ENCODE data around the gene FMO3.

The FMO3 gene

DNA sequence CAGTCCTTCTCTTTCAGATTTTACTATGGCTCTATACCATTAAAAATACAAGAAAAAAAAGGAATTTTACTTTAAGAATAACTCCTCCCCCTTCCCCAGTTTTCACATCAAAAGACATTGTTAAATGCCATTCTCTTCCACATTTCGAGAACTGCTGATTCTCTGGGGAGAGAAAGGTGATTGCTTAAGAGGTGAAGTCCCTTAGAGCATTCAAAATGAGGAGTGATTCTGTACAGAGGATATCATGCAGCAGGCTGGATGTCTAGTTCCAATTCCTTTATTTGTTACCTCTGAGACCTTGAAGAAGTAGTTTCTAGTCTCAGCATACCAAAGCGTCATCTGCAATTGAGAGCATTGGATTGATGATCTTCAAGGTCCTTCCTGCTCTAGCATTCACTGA is 46.9 kb downstream of the FMO3 start:
- TF ChIP-seq SIN3A (IDR thresholded peaks at IDR 0.05; ENCODE audit: borderline replicate concordance, insufficient read depth, low read length) = no peak

DNA sequence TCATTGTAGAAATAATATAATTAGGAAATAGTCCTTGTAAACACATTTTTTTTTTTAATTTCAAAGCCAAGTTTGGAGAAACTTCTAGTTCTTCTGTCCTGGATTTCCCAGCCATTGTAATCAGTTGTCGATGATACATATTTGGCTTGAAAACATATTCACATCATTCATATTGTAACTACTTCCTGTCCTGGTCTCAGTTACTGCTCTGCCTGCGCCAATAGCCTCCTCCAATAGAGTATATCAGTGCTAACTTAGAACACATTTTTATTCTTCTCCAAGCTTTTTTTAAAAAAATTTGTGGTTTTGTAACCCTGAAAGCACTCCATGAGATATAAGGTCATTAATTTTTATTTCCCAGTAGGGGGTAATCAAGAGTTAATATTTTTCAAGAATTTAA is 48.3 kb downstream of the FMO3 start:
- TF ChIP-seq, protein P1, sequence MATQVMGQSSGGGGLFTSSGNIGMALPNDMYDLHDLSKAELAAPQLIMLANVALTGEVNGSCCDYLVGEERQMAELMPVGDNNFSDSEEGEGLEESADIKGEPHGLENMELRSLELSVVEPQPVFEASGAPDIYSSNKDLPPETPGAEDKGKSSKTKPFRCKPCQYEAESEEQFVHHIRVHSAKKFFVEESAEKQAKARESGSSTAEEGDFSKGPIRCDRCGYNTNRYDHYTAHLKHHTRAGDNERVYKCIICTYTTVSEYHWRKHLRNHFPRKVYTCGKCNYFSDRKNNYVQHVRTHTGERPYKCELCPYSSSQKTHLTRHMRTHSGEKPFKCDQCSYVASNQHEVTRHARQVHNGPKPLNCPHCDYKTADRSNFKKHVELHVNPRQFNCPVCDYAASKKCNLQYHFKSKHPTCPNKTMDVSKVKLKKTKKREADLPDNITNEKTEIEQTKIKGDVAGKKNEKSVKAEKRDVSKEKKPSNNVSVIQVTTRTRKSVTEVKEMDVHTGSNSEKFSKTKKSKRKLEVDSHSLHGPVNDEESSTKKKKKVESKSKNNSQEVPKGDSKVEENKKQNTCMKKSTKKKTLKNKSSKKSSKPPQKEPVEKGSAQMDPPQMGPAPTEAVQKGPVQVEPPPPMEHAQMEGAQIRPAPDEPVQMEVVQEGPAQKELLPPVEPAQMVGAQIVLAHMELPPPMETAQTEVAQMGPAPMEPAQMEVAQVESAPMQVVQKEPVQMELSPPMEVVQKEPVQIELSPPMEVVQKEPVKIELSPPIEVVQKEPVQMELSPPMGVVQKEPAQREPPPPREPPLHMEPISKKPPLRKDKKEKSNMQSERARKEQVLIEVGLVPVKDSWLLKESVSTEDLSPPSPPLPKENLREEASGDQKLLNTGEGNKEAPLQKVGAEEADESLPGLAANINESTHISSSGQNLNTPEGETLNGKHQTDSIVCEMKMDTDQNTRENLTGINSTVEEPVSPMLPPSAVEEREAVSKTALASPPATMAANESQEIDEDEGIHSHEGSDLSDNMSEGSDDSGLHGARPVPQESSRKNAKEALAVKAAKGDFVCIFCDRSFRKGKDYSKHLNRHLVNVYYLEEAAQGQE (IDR thresholded peaks at IDR 0.05; ENCODE audit: insufficient read depth in 1 of 2, low read depth in 2 of 2, low read length in 2 of 2) = no peak
- TF ChIP-seq SIN3A (IDR thresholded peaks at IDR 0.05; ENCODE audit: borderline replicate concordance, insufficient read depth, low read length) = no peak
- no peak for TF ChIP-seq FOXP2 (optimal IDR thresholded peaks at IDR 0.05; ENCODE audit: borderline replicate concordance, extremely low read depth, extremely low read length, insufficient read depth)

DNA sequence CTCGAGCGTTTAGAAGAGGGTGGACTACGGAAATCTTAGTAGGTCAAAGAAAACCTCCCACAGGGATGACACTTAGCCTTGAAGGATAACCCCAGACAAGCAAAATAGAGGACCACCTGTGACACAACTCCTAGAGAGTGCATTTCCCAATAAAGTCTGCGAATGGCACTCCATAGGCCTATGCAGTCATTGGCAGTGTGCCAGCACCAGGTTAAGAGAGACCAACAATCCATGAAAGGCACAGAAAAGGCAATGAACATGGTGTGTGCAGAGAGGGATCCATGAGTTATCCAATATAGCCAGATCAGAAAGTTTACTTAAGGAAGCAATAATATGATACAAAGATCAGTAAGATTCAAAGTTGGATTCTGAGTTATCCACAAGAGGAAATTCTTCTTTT is 49.2 kb downstream of the FMO3 start:
- TF ChIP-seq FOXP2 (optimal IDR thresholded peaks at IDR 0.05; ENCODE audit: borderline replicate concordance, extremely low read depth, extremely low read length, insufficient read depth) (no peak), SIN3A (IDR thresholded peaks at IDR 0.05; ENCODE audit: borderline replicate concordance, insufficient read depth, low read length) (no peak), POLR2AphosphoS5 (IDR thresholded peaks at IDR 0.05; ENCODE audit: low read depth, low read length) (no peak), TAF1 (IDR thresholded peaks at IDR 0.05; ENCODE audit: borderline replicate concordance, insufficient read depth, low read length) (no peak)
- TF ChIP-seq, protein P1 (IDR thresholded peaks at IDR 0.05; ENCODE audit: insufficient read depth in 1 of 2, low read depth in 2 of 2, low read length in 2 of 2) = no peak

DNA sequence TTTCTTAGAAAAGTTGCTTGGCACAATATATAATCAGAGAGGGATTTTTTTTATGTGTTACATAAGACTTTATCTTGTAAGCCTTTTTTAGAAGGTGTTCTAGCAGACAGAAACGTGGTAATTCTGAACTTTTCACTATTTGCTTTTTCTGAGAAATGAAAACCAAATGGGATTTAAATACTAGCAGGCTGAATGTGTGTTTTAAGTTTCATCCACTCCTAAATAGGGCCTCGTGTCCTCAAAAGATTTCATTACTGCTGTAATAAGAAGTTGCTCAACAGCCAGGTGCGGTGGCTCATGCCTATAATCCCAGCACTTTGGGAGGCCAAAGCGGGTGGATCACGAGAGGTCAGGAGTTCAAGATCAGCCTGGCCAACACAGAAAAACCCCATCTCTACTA is 49.7 kb downstream of the FMO3 start:
- TF ChIP-seq FOXP2 (optimal IDR thresholded peaks at IDR 0.05; ENCODE audit: borderline replicate concordance, extremely low read depth, extremely low read length, insufficient read depth) (no peak), POLR2AphosphoS5 (IDR thresholded peaks at IDR 0.05; ENCODE audit: low read depth, low read length) (no peak)
- TF ChIP-seq, protein P1 (IDR thresholded peaks at IDR 0.05; ENCODE audit: insufficient read depth in 1 of 2, low read depth in 2 of 2, low read length in 2 of 2) = no peak

DNA sequence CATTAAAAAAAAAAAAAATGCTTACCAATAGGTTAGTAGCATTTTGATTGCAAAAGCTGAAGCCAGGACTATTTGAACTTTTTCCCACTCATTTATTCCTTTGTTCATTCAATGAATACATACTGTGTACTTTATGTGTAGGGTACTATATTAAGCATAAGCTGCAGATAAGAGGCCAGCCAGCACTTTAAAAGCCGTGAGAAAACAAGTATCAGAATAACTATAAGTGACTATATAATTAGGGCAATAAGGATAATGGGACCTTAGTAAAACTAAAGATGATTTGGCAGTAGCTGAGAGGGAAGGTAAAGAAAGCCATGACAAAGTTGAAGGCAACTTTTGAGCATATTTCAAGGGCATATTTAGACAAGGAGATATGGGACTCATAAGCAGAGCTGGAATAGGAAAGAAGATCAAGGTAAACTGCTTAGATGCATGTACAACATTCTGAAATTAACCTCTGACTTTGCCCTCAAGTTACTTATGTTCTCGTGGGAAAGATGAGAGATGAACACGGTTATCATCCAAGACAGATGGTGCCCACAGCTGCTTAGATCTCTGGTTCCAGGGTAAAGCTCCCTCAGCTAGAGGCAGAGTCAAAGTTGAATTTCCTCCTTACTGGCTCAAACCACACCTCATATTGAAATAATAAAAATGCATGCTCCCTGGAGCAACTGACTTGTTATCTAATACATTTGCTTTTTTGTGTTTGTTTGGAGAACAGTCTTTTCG is 50.4 kb downstream of the FMO3 start:
- no peak for TF ChIP-seq TAF1 (IDR thresholded peaks at IDR 0.05; ENCODE audit: borderline replicate concordance, insufficient read depth, low read length)
- no peak for TF ChIP-seq SIN3A (IDR thresholded peaks at IDR 0.05; ENCODE audit: borderline replicate concordance, insufficient read depth, low read length)
- no peak for TF ChIP-seq POLR2AphosphoS5 (IDR thresholded peaks at IDR 0.05; ENCODE audit: low read depth, low read length)
- TF ChIP-seq FOXP2 (optimal IDR thresholded peaks at IDR 0.05; ENCODE audit: borderline replicate concordance, extremely low read depth, extremely low read length, insufficient read depth) = no peak
- TF ChIP-seq, protein P1 (IDR thresholded peaks at IDR 0.05; ENCODE audit: insufficient read depth in 1 of 2, low read depth in 2 of 2, low read length in 2 of 2) = no peak
